Measurements from ENCODE around the gene SPRR5. TPM values are rescaled to one million over a fixed set of nuclear protein-coding genes. Genes with fewer than 3 reads are reported as not detected.

The SPRR5 gene
- total and polyA plus RNA-seq, 2 of the 4 experiments (the other 2 are of a cell fraction) = not detected

DNA sequence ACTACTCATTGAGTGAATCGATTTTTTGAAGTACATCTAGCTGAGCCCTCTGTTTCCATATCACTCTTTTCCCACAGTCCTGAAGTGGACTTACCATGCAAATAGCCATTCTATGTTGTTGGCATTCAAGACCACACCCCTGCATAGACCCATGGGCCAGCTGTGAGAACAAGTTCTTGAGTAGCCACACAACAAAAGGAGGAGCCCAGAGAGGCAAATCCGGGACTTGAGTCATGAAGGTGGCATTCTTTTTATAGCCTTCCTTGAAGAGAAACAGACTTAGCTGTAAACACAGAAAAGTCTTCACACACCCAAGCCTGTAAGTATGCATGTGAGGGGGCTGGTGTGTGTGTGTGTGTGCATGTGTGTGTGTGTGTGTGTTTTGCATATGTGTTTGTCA, 13.8 kb upstream of the SPRR5 start:
- H3K4me1 ChIP-seq (ENCODE audit: control insufficient read depth, insufficient read depth, low read length) = no peaks in the 10 kb centered on the region
- H2BK20ac ChIP-seq (ENCODE audit: low read depth, low read length) = no peak overlapping the region
- no peaks in the 10 kb centered on the region for H3K36me3 ChIP-seq (ENCODE audit: control insufficient read depth, insufficient read depth, low read length)
- no peaks in the 10 kb centered on the region for H4K20me1 ChIP-seq (ENCODE audit: insufficient read depth, low read length)
- no peak overlapping the region for H3K9ac ChIP-seq (ENCODE audit: low read depth, low read length)
- no peak overlapping the region for H2AK5ac ChIP-seq (ENCODE audit: low read depth, low read length)
- H3K56ac ChIP-seq (ENCODE audit: extremely low read depth, insufficient read depth, low read length) = no peak overlapping the region
- H3K9me3 ChIP-seq (ENCODE audit: control insufficient read depth, insufficient read depth, low read length) = no peaks in the 10 kb centered on the region
- in situ Hi-C loops (cut with MboI; ENCODE audit: low sequenced_read_pairs) (no loop called here), intact Hi-C loops (cut with micrococcal nuclease) (no loop called here), dilution Hi-C loops (cut with HindIII; ENCODE audit: low sequenced_read_pairs, unreplicated experiment) (no loop called here)
- H4K5ac ChIP-seq (ENCODE audit: low read depth, low read length) = no peak overlapping the region
- H3K4me2 ChIP-seq (ENCODE audit: low read depth, low read length) = no peak overlapping the region
- POLR2A ChIA-PET (ENCODE audit: unreplicated experiment) = no interaction called here
- no TSS peak for BruUV-seq (replicated peaks)
- DNase-seq (no peak), ATAC-seq (ENCODE audit: low read depth) (no peak)
- H3K4me3 ChIP-seq (ENCODE audit: insufficient read depth, low read depth, low read length) = no peak overlapping the region
- H2BK120ac ChIP-seq (ENCODE audit: low read depth, low read length) = no peak overlapping the region
- WGBS, 2 experiments (ENCODE audit: extremely low coverage in 2 of 2, insufficient read length in 1 of 2) = 60% methylated on average over 1 of the region's 2 CpGs; no CpG with 5 or more reads in 1 of the 2 experiments
- H2BK5ac ChIP-seq (ENCODE audit: low read depth, low read length, poor library complexity, severe bottlenecking) = no peak overlapping the region
- H3K9me1 ChIP-seq (ENCODE audit: insufficient read depth, low read length) = no peaks in the 10 kb centered on the region
- no peaks in the 10 kb centered on the region for H3K79me1 ChIP-seq (ENCODE audit: low read depth in 1 of 2, low read length in 2 of 2)
- no peak overlapping the region for H3K4ac ChIP-seq (ENCODE audit: low read depth, low read length)
- no peak overlapping the region for H3K27ac ChIP-seq (ENCODE audit: insufficient read depth, low read length)
- CTCF ChIA-PET = no interaction called here
- TF ChIP-seq RCOR1 (IDR thresholded peaks at IDR 0.05; ENCODE audit: insufficient replicate concordance, low read length) (no peak), MAZ (IDR thresholded peaks at IDR 0.05; ENCODE audit: borderline replicate concordance, low read depth, low read length) (no peak), POLR2A (IDR thresholded peaks at IDR 0.05; ENCODE audit: low read depth, low read length) (no peak), SMC3 (IDR thresholded peaks at IDR 0.05; ENCODE audit: low read depth, low read length) (no peak)
- H3K23ac ChIP-seq (ENCODE audit: low read depth, low read length) = no peak overlapping the region
- H2AFZ ChIP-seq (replicated peaks; ENCODE audit: low read length, poor library complexity) = no peak overlapping the region
- H3K14ac ChIP-seq (replicated peaks; ENCODE audit: low read depth, low read length) = no peak overlapping the region
- H2BK15ac ChIP-seq (ENCODE audit: low read depth, low read length) = no peak overlapping the region
- H4K91ac ChIP-seq (ENCODE audit: insufficient read depth, low read depth, low read length) = no peak overlapping the region
- H3K27me3 ChIP-seq (ENCODE audit: control insufficient read depth, insufficient read depth, low read length) = no peaks in the 10 kb centered on the region
- H3K18ac ChIP-seq (ENCODE audit: low read depth, low read length) = no peak overlapping the region
- H2AK9ac ChIP-seq (replicated peaks; ENCODE audit: low read depth, low read length, poor library complexity) = no peak overlapping the region
- H4K8ac ChIP-seq (ENCODE audit: low read depth in 2 of 2, low read length in 2 of 2) = no peak overlapping the region

Data from IMR-90 (cell line).